Choroid plexus epithelial cell (primary cell): ENCODE results near the gene KMT2C.

Experiments used
- DNase-seq: peaks from one replicate; pipeline ENCODE4 v3.0.0-alpha.2; 2010; ENCODE audit warnings: low read depth
- H3K4me3 ChIP-seq: 2 replicates; pipeline ENCODE4 v1.5.1; 2011; ENCODE audit warnings: low read depth, mild to moderate bottlenecking, control low read depth, low read length, moderate library complexity
- TF ChIP-seq, protein P1 (sequence below): conservative IDR thresholded peaks from 2 replicates; pipeline ENCODE4 v1.5.1; 2011; ENCODE audit warnings: low read depth, mild to moderate bottlenecking, control low read depth, inconsistent platforms, low read length, moderate library complexity

KMT2C gene

DNA sequence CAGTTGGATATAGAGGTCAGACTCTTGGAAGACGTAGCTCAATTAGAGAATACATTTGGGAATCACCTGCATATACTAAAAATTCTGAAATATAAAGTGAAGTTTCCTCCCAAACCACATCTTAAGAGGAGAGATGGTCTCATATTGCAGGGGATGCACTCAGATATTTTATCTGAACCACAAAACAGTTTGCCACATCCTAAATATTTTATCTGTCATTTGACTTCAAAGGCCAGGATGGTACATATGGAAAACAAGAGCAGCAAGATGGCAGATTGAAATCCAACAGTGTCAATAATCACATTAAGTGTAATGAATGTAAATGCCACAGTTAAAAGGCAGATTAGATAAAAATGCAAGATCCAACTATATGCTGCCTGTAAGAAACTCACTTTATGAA is 313.3 kb downstream of the KMT2C start:
- no peak for DNase-seq
- TF ChIP-seq, protein P1, sequence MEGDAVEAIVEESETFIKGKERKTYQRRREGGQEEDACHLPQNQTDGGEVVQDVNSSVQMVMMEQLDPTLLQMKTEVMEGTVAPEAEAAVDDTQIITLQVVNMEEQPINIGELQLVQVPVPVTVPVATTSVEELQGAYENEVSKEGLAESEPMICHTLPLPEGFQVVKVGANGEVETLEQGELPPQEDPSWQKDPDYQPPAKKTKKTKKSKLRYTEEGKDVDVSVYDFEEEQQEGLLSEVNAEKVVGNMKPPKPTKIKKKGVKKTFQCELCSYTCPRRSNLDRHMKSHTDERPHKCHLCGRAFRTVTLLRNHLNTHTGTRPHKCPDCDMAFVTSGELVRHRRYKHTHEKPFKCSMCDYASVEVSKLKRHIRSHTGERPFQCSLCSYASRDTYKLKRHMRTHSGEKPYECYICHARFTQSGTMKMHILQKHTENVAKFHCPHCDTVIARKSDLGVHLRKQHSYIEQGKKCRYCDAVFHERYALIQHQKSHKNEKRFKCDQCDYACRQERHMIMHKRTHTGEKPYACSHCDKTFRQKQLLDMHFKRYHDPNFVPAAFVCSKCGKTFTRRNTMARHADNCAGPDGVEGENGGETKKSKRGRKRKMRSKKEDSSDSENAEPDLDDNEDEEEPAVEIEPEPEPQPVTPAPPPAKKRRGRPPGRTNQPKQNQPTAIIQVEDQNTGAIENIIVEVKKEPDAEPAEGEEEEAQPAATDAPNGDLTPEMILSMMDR, result no peak
- H3K4me3 ChIP-seq, result no peak overlapping the region

DNA sequence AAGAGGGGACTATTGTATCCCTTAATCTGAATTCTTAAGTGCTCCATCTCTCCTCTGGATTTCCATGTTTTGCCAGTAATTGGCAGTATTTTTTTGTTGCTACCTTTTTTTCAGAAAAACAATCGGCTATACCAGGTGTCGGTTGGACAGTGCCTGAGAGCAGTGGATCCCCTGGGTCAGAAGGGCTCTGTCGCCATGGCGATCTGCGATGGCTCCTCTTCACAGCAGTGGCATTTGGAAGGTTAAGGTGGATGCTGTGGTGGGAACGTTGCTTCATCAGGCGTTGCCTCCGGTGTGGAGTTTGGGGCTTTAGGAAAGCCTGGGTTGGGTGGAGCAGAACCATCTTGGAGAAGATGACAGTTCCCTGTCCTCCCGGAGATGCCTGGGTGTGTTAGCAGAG is 314.4 kb downstream of the KMT2C start:
- H3K4me3 ChIP-seq, result no peak overlapping the region
- TF ChIP-seq, protein P1, result no peak
- no peak for DNase-seq

DNA sequence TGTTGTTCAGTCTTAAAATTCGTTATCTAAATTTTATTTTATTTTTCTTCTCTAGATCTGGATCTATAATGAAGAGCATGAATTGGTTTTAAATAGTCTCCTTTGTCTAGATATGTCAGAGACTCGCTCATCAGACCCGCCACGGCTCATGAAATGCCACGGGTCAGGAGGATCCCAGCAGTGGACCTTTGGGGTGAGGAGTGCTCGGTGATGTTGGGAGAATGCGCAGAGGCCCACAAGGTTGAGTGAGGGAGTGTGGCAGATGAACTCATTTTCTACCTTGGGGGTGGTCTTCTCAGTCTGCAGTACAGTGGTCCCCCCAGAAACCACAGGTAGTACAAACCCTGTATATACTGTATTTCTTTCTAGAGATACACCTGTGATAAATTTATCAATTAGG is 315.0 kb downstream of the KMT2C start:
- H3K4me3 ChIP-seq, result no peak overlapping the region
- DNase-seq, result no peak
- TF ChIP-seq, protein P1, result no peak

DNA sequence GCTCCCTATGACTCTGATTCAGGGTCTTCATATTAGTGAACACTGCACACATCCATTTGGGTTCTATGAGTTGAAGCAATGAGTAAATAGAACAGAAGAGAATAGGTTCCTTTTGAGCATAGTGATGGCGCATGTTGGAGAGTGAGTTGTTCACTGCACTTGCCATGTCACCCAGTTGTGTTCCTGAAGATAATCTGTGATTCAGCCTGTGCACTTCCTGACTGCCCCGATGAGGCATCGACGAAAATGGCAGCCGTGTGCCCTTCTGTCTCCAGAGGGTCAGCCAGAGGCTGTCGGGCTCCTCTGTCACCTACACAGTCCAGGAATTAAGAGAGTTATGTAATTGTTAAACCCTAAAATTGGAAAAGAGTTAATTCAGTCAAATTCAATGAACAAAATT is 315.6 kb downstream of the KMT2C start:
- peak; percentile 10 for DNase-seq
- no peak overlapping the region for H3K4me3 ChIP-seq
- TF ChIP-seq, protein P1, result no peak

DNA sequence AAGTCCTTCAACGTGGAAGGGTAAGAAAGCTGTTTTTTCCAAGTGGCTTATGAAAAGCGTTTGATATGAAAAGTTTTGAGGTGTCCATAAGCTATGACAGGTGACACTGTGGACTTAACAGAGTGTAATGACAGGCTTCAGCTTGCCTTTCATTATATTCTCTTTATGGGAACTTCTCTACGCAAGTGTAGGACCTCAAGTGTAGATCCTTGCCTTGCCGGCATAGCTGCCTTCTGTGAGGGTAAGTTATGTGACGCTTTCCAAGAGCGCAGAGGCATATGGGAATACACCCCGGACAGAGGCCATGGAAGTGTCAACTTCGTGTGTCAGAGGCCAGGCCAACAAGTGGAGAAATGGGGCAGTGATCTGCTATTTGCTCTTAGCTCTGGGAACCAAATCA is 318.4 kb downstream of the KMT2C start:
- no peak overlapping the region for H3K4me3 ChIP-seq
- no peak for DNase-seq
- TF ChIP-seq, protein P1, result no peak

DNA sequence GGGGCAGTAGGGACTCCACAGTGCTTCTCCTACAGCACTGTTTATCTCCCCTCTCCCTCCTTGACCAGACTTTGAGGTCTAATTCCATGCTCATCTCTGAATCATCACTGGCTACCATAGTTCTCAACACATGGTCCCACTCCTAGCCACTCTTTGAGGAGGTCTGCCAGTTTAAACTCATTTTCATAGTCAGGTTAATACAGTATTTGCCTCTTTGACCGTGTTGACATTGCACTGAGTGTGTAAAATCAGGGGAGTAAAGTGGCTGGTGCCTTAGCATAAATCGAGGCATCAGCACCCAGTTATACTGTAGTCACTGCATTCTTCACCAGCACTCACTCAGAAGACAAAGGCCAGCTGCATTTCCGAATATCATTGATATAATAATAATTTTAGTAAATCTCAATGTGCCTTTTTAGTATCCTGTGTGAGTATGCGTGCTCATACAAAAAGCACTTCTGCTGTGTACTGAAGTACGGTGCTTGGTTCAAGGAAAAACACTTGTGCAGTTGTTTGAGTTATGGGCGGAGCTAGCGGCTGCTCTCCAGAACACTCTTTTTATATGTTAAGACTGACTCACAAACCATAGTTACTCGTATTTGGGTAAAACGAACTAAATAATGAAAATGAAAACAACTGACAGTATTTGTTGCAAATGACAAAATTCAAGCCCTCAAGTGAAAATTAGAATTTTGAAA is 320.6 kb downstream of the KMT2C start:
- TF ChIP-seq, protein P1, result no peak
- H3K4me3 ChIP-seq, result no peak overlapping the region
- no peak for DNase-seq

DNA sequence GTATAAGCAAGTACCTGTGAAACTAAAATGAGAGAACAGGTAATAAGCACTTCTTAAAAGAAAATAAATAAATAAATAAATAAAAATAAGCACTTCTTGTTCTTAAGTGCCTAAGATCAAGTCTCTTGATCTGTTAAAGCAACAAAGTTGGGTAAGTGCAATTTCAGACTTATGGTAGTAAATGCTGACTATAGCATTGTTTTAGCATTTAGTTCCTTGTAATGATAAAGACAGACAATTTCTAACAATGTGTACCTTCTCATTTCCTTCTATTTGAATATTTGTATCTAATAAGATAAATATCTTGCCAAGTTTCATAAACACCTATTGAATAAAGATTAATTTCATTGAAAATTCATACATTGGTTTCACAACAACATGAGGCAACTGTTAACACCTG is 323.0 kb downstream of the KMT2C start:
- TF ChIP-seq, protein P1, result no peak
- DNase-seq, result no peak
- no peak overlapping the region for H3K4me3 ChIP-seq
